HepG2 (cell line): Measurements from ENCODE around the gene NEAT1. TPM values are rescaled to one million over a fixed set of nuclear protein-coding genes. Genes with fewer than 3 reads are reported as not detected.

Experiments
- ATAC-seq: fragments of 200-7000 bp; cut with Tn5 transposase; 3 replicates; pipeline ENCODE4 v1.9.1; 2020; ENCODE audit warnings: mild to moderate bottlenecking, moderate library complexity
- BruUV-seq: library from RNA; stranded (reverse); fragments of 400-500 nt; replicated peaks from 2 replicates; lab custom pipeline; 2021; lab: Mats Ljungman, UMichigan
- CTCF ChIA-PET: fragments of 300-600 bp; formaldehyde crosslinking; extraction: SDS; loops from one replicate; lab custom pipeline; 2021; ENCODE audit warnings: low total read pairs, inconsistent platforms, low intra/inter-chr PET ratio; lab: Yijun Ruan, JAX
- POLR2A ChIA-PET: fragments of 350-600 bp; sonication (Branson Sonifier 250); formaldehyde crosslinking; loops from one replicate; lab custom pipeline; 2020; ENCODE audit warnings: antibody characterized with exemption, inconsistent platforms; lab: Yijun Ruan, JAX
- DNase-seq: peaks from one replicate; pipeline ENCODE4 v3.0.0-alpha.2; 2015; ENCODE audit warnings: low spot score
- FAIRE-seq: peaks from 3 replicates; lab custom pipeline; 2011; peaks lifted over from hg19 to GRCh38; lab: Jason Lieb, UNC
- H2AFZ ChIP-seq: one replicate; pipeline ENCODE4 v1.6.1; 2011; ENCODE audit warnings: low read length, inconsistent platforms
- H3K27ac ChIP-seq: fragments of 300-600 bp; 3 replicates; pipeline ENCODE4 v1.8.0; 2011; ENCODE audit warnings: mixed run types, mild to moderate bottlenecking, mixed read lengths, low read length, inconsistent platforms; ENCODE audit not compliant: insufficient read depth; ENCODE audit errors: extremely low read length
- H3K27me3 ChIP-seq, 2 experiments: fragments of 200-600 bp in 1 of 2; 2 replicates in 1 of 2; 3 replicates in 1 of 2; pipeline versions ENCODE4 v1.6.0 to v1.8.0; 2011; ENCODE audit warnings: low read length in 2 of 2, mild to moderate bottlenecking in 2 of 2, moderate library complexity in 2 of 2, inconsistent platforms in 1 of 2; ENCODE audit not compliant: insufficient read depth in 2 of 2, control insufficient read depth in 1 of 2
- H3K36me3 ChIP-seq, 2 experiments: fragments of 200-600 bp in 1 of 2; replicated peaks in 1 of 2; 2 replicates in 1 of 2; 3 replicates in 1 of 2; pipeline versions ENCODE4 v1.5.1 to v1.8.0; 2011; ENCODE audit warnings: low read length in 2 of 2, inconsistent platforms in 1 of 2; ENCODE audit not compliant: insufficient read depth in 2 of 2, control insufficient read depth in 1 of 2
- H3K4me1 ChIP-seq: 2 replicates; pipeline ENCODE4 v1.5.1; 2012; ENCODE audit warnings: low read length, inconsistent platforms; ENCODE audit not compliant: insufficient read depth
- H3K4me2 ChIP-seq: 2 replicates; pipeline ENCODE4 v1.6.0; 2011; ENCODE audit warnings: low read depth, low read length, inconsistent platforms
- H3K4me3 ChIP-seq, 3 experiments: fragments of 200-600 bp in 1 of 3; sonication (generic), shearing (Covaris generic) in 1 of 3; replicated peaks in 1 of 3; 2 replicates each; pipeline ENCODE4 v1.5.1; 2011 to 2016; ENCODE audit warnings: low read length in 3 of 3, inconsistent platforms in 2 of 3, low read depth in 2 of 3, mild to moderate bottlenecking in 2 of 3, control low read depth in 1 of 3, mixed read lengths in 1 of 3; ENCODE audit not compliant: insufficient read depth in 1 of 3
- H3K79me2 ChIP-seq: one replicate; pipeline ENCODE4 v1.6.1; 2011; ENCODE audit warnings: low read length, inconsistent platforms; ENCODE audit not compliant: insufficient read depth
- H3K9ac ChIP-seq: 2 replicates; pipeline ENCODE4 v1.6.0; 2011; ENCODE audit warnings: mild to moderate bottlenecking, low read depth, low read length, inconsistent platforms; ENCODE audit not compliant: insufficient read depth
- H3K9me3 ChIP-seq: 2 replicates; pipeline ENCODE4 v1.5.1; 2012; ENCODE audit warnings: mild to moderate bottlenecking, low read length
- H4K20me1 ChIP-seq: 2 replicates; pipeline ENCODE4 v1.6.0; 2011; ENCODE audit warnings: inconsistent platforms, mild to moderate bottlenecking, low read length, moderate library complexity; ENCODE audit not compliant: insufficient read depth
- AGO2 ChIP-seq: fragments of 200-400 bp; formaldehyde crosslinking; optimal IDR thresholded peaks from 2 replicates; pipeline ENCODE3; 2017; ENCODE audit warnings: mild to moderate bottlenecking, low read depth, low read length, moderate library complexity
- AKAP8 ChIP-seq: sonication (generic); formaldehyde crosslinking; IDR thresholded peaks from 2 replicates; pipeline ENCODE4 v1.5.1; 2020; ENCODE audit warnings: mild to moderate bottlenecking, missing genetic modification reagents
- ARNT2 ChIP-seq: sonication (generic); formaldehyde crosslinking; IDR thresholded peaks from 2 replicates; pipeline ENCODE4 v1.8.0; 2022; ENCODE audit warnings: mild to moderate bottlenecking, low read depth, missing genetic modification reagents, moderate library complexity
- BORCS8-MEF2B ChIP-seq: sonication (generic); formaldehyde crosslinking; IDR thresholded peaks from 2 replicates; pipeline ENCODE4 v1.8.0; 2022; ENCODE audit warnings: mild to moderate bottlenecking, missing genetic modification reagents
- CEBPB ChIP-seq: IDR thresholded peaks from 2 replicates; pipeline ENCODE4 v1.6.1; 2011; ENCODE audit warnings: low read depth, low read length, improper control_type of control experiment, borderline replicate concordance
- FOXA1 ChIP-seq, 2 experiments: fragments of 450-650 bp in 1 of 2; sonication (generic) in 1 of 2; formaldehyde crosslinking in 1 of 2; IDR thresholded peaks; 2 replicates each; pipeline versions ENCODE4 v1.4.0 to v1.6.1; 2016 to 2020; ENCODE audit warnings: missing genetic modification reagents in 1 of 2
- FOXP1 ChIP-seq, 2 experiments: fragments of 450-650 bp in 1 of 2; IDR thresholded peaks; 2 replicates each; pipeline ENCODE4 v1.6.1; 2017 to 2018; ENCODE audit warnings: antibody characterized with exemption in 1 of 2
- HOXA5 ChIP-seq: sonication (generic); formaldehyde crosslinking; IDR thresholded peaks from 2 replicates; pipeline ENCODE4 v1.4.0; 2020; ENCODE audit warnings: missing genetic modification reagents
- NAIF1 ChIP-seq: sonication (generic); formaldehyde crosslinking; IDR thresholded peaks from 2 replicates; pipeline ENCODE4 v1.5.0; 2020; ENCODE audit warnings: mild to moderate bottlenecking, missing genetic modification reagents, borderline replicate concordance
- NCOR1 ChIP-seq: fragments of 200-600 bp; sonication (generic); IDR thresholded peaks from 2 replicates; pipeline ENCODE4 v1.7.0; 2017; ENCODE audit warnings: antibody characterized with exemption, low read length, borderline replicate concordance
- PAF1 ChIP-seq: IDR thresholded peaks from 2 replicates; pipeline ENCODE4 v1.6.1; 2016; ENCODE audit warnings: missing genetic modification reagents, missing compliant biosample characterization
- POLR2A ChIP-seq, 2 experiments: IDR thresholded peaks; 2 replicates each; pipeline ENCODE4 v1.6.1; 2011; ENCODE audit warnings: low read depth in 2 of 2, low read length in 2 of 2, mild to moderate bottlenecking in 1 of 2, moderate library complexity in 1 of 2; ENCODE audit not compliant: insufficient read depth in 1 of 2
- POLR2AphosphoS5 ChIP-seq: IDR thresholded peaks from 2 replicates; pipeline ENCODE4 v1.6.1; 2012; ENCODE audit warnings: low read depth, low read length
- POLR2G ChIP-seq: fragments of 200-400 bp; formaldehyde crosslinking; IDR thresholded peaks from 2 replicates; pipeline ENCODE4 v1.6.1; 2018; ENCODE audit warnings: mild to moderate bottlenecking, low read depth, low read length, moderate library complexity
- RBFOX2 ChIP-seq: fragments of 200-400 bp; formaldehyde crosslinking; IDR thresholded peaks from 2 replicates; pipeline ENCODE4 v1.6.1; 2017; ENCODE audit warnings: low read depth, mild to moderate bottlenecking, low read length
- RBM22 ChIP-seq: fragments of 200-400 bp; formaldehyde crosslinking; optimal IDR thresholded peaks from 2 replicates; pipeline ENCODE3; 2017; ENCODE audit warnings: mild to moderate bottlenecking, low read length, moderate library complexity
- SOX13 ChIP-seq, 3 experiments: fragments of 450-650 bp in 1 of 3; sonication (generic) in 1 of 3; formaldehyde crosslinking in 1 of 3; IDR thresholded peaks in 2 of 3; conservative IDR thresholded peaks in 1 of 3; 2 replicates each; pipeline versions ENCODE4 v1.5.0 to v1.6.1; 2016 to 2020; ENCODE audit warnings: antibody characterized with exemption in 1 of 3, mild to moderate bottlenecking in 1 of 3, missing compliant biosample characterization in 1 of 3, missing genetic modification reagents in 1 of 3, moderate library complexity in 1 of 3
- XRCC5 ChIP-seq: fragments of 200-400 bp; formaldehyde crosslinking; optimal IDR thresholded peaks from 2 replicates; pipeline ENCODE3; 2017; ENCODE audit warnings: mild to moderate bottlenecking, low read length
- ZFP36L1 ChIP-seq: sonication (generic); formaldehyde crosslinking; IDR thresholded peaks from 2 replicates; pipeline ENCODE4 v1.8.0; 2022; ENCODE audit warnings: mild to moderate bottlenecking, missing genetic modification reagents, moderate library complexity
- ZNF143 ChIP-seq: sonication (generic); formaldehyde crosslinking; IDR thresholded peaks from 2 replicates; pipeline ENCODE4 v1.4.0; 2020; ENCODE audit warnings: missing genetic modification reagents
- ZNF33A ChIP-seq: sonication (generic); formaldehyde crosslinking; IDR thresholded peaks from 2 replicates; pipeline ENCODE4 v1.5.1; 2020; ENCODE audit warnings: missing genetic modification reagents, mild to moderate bottlenecking, moderate library complexity, borderline replicate concordance
- ZNF883 ChIP-seq: sonication (generic); formaldehyde crosslinking; IDR thresholded peaks from 2 replicates; pipeline ENCODE4 v1.5.1; 2020; ENCODE audit warnings: mild to moderate bottlenecking, missing genetic modification reagents; ENCODE audit errors: not compliant biosample characterization
- WGBS: methylation state at CpG from one replicate; pipeline ENCODE4 v1.1.6; 2017; ENCODE audit warnings: low lambda C conversion rate; 5-methylcytosine and 5-hydroxymethylcytosine counted together
- in situ Hi-C: cut with HindIII; loops from 2 replicates; pipeline ENCODE4 v1.10.0; 2017; ENCODE audit warnings: low pct_unique_long_range_greater_than_20kb; ENCODE audit not compliant: extremely low pct_ligation_motif_present
- intact Hi-C: fragments of 100-400 bp; cut with micrococcal nuclease; formaldehyde crosslinking; loops from one replicate; pipeline ENCODE4 v1.10.0; 2022; ENCODE audit not compliant: unreplicated experiment
- polyA plus RNA-seq, 8 experiments: library from polyadenylated mRNA; depleted of rRNA in 3 of 8; stranded (reverse) in 7 of 8; unstranded in 1 of 8; fragments of >200 nt; fragmentation: Illumina TruSeq in 4 of 8; extraction: Trizol in 4 of 8; gene quantifications; 2 replicates each; pipeline versions ENCODE4 v1.2.1 to v1.2.3, GENCODE V29; 2011 to 2016; ENCODE audit warnings: low read depth in 4 of 8, missing spikeins in 1 of 8, mixed read lengths in 1 of 8; ENCODE audit not compliant: insufficient read depth in 1 of 8
- total RNA-seq, 5 experiments: library from RNA; depleted of rRNA; stranded (reverse); fragments of >200 nt; fragmentation: Illumina TruSeq; extraction: Trizol; gene quantifications; 2 replicates each; pipeline ENCODE4 v1.2.3, GENCODE V29; 2016; ENCODE audit warnings: low read depth in 1 of 5
- TF ChIP-seq, protein P1 (sequence below): sonication (generic); formaldehyde crosslinking; IDR thresholded peaks from 2 replicates; pipeline ENCODE4 v1.5.0; 2020; ENCODE audit warnings: mild to moderate bottlenecking, missing genetic modification reagents, moderate library complexity

NEAT1 gene
- total and polyA plus RNA-seq, 2 of the 13 experiments (the other 11 are each of a cell fraction or from before 2014, with no cell fraction given): 20.5 to 41.2 TPM

DNA sequence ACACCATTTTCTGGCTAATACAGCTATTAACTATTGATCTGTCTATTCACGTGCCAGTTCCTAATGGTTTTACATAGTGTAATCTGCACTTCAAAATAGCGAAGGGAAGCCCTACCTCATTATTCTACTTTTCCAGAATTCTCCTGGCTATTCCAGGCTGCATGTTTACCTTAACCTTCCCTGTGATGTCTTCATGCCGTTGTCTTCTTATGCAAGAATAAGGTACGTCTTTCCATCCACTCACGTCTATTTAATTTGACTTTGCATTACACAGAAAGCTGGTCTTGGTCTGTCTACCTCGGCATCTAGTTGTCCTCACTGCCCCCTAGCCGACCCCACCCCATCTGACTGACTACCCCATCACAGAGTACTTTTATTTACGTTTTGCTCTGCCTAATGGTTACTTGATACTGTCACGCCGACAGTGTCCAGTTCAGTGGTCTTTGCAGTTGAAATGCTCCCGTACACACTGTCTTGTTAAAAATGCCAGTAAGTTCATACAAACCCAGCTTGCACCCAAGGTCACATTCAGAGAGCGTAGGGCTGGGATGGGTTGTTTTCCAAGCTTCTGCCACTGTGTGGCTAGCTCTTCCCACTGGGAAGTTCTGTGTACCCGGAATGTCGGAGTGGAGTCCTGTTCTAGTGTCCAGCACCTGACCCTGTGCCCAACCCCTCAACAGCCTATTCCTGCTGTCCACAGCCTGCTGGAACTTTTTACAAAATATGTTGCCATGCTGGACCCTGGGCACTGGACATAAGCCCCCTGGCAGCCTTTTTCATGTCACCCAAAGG, 15.0 kb downstream of the NEAT1 start:
- TF ChIP-seq AGO2: peak; percentile 71
- TF ChIP-seq PAF1 (CRISPR knock-in tag): peak; percentile 82
- TF ChIP-seq NAIF1: no peak
- no peak for TF ChIP-seq ZFP36L1 (CRISPR knock-in tag)
- TF ChIP-seq AKAP8 (CRISPR knock-in tag): no peak
- no peak for TF ChIP-seq FOXP1 (IDR thresholded peaks at IDR 0.05)
- 0 out of 2 replicates have a peak, but pooled peaks have one; percentile 14 for TF ChIP-seq FOXP1 (CRISPR knock-in tag; IDR thresholded peaks at IDR 0.05)
- TF ChIP-seq CEBPB: peak; percentile 66; the same call in 1 of the 2 replicates
- TF ChIP-seq POLR2AphosphoS5: peak; percentile 46; the same call in 1 of the 2 replicates
- TF ChIP-seq POLR2A (IDR thresholded peaks at IDR 0.05; ENCODE audit: insufficient read depth in 1 of 2, low read depth in 2 of 2, low read length in 2 of 2): peak; percentile 59; a peak in 2 of 4 replicates
- no peak for TF ChIP-seq ZNF883 (CRISPR knock-in tag)
- no peak for TF ChIP-seq SOX13 (IDR thresholded peaks at IDR 0.05)
- 0 out of 4 replicates have a peak, but pooled peaks of 1 of the 2 experiments have one; percentile 55 for TF ChIP-seq SOX13 (CRISPR knock-in tag; conservative IDR thresholded peaks at IDR 0.05 in 1 of 2, IDR thresholded peaks at IDR 0.05 in 1 of 2)
- peak; percentile 94 for TF ChIP-seq RBM22
- no peak for TF ChIP-seq ARNT2 (CRISPR knock-in tag)
- TF ChIP-seq POLR2G: peak; percentile 89
- TF ChIP-seq ZNF33A (CRISPR knock-in tag): no peak
- TF ChIP-seq HOXA5 (CRISPR knock-in tag): no peak
- TF ChIP-seq NCOR1: no peak
- TF ChIP-seq FOXA1 (IDR thresholded peaks at IDR 0.05): no peak
- peak; percentile 48 for TF ChIP-seq FOXA1 (CRISPR knock-in tag; IDR thresholded peaks at IDR 0.05)
- TF ChIP-seq ZNF143 (CRISPR knock-in tag): no peak
- TF ChIP-seq XRCC5: peak; percentile 30
- no peak for TF ChIP-seq BORCS8-MEF2B (CRISPR knock-in tag)
- TF ChIP-seq RBFOX2: peak; percentile 77
- TF ChIP-seq, protein P1, sequence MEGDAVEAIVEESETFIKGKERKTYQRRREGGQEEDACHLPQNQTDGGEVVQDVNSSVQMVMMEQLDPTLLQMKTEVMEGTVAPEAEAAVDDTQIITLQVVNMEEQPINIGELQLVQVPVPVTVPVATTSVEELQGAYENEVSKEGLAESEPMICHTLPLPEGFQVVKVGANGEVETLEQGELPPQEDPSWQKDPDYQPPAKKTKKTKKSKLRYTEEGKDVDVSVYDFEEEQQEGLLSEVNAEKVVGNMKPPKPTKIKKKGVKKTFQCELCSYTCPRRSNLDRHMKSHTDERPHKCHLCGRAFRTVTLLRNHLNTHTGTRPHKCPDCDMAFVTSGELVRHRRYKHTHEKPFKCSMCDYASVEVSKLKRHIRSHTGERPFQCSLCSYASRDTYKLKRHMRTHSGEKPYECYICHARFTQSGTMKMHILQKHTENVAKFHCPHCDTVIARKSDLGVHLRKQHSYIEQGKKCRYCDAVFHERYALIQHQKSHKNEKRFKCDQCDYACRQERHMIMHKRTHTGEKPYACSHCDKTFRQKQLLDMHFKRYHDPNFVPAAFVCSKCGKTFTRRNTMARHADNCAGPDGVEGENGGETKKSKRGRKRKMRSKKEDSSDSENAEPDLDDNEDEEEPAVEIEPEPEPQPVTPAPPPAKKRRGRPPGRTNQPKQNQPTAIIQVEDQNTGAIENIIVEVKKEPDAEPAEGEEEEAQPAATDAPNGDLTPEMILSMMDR (CRISPR knock-in tag): 0 out of 2 replicates have a peak, but pooled peaks have one; percentile 6
- DNase-seq (no peak), FAIRE-seq (no peak), ATAC-seq (peak; percentile 4)
- Histone ChIP-seq H3K27ac (no peak overlapping the region), H3K4me3 (no peak overlapping the region), H2AFZ (no peak overlapping the region), H3K9ac (no peak overlapping the region), H3K4me2 (no peak overlapping the region), H3K79me2 (peaks cover 38% of the 10 kb centered on the region), H4K20me1 (peaks cover 98% of the 10 kb centered on the region), H3K27me3 (no peaks in the 10 kb centered on the region), H3K4me1 (peaks cover 86% of the 10 kb centered on the region), H3K9me3 (no peaks in the 10 kb centered on the region), H3K36me3 (peaks cover 8 to 47% of the 10 kb centered on the region in 2 experiments; a peak in 4 of 5 replicates)
- no TSS peak for BruUV-seq
- intact Hi-C loops: no loop called here
- in situ Hi-C loops: no loop called here
- CTCF ChIA-PET: no interaction called here
- 76% methylated on average over 14 of the region's 14 CpGs for WGBS
- POLR2A ChIA-PET: interaction anchor here (0.8 to 4.9 kb wide), 5 partner anchors 10 to 20 kb away, joined by 3 to 38 read pairs (median 3); partner anchors contain the start of gene NEAT1
